Mesendoderm (in vitro differentiated cells): ENCODE measurements around the gene TCF4.
A peak's percentile ranks its signal among the peaks of the same experiment; 100 is the strongest.

Experiments
- DNase-seq: peaks from one replicate; pipeline ENCODE4 v3.0.0; 2013
- H2AK5ac ChIP-seq: 2 replicates; pipeline ENCODE4 v1.6.1; 2013; ENCODE audit warnings: low read length, inconsistent platforms
- H2BK120ac ChIP-seq: 2 replicates; pipeline ENCODE4 v1.6.1; 2013; ENCODE audit warnings: low read depth, mild to moderate bottlenecking, low read length, moderate library complexity, mixed read lengths
- H2BK15ac ChIP-seq: replicated peaks from 2 replicates; pipeline ENCODE4 v1.6.1; 2013; ENCODE audit warnings: low read depth, mild to moderate bottlenecking, moderate library complexity
- H2BK5ac ChIP-seq: 2 replicates; pipeline ENCODE4 v1.6.1; 2013; ENCODE audit warnings: low read length, inconsistent platforms
- H3K18ac ChIP-seq: 2 replicates; pipeline ENCODE4 v1.6.1; 2013; ENCODE audit warnings: mild to moderate bottlenecking, low read length, mixed read lengths
- H3K23ac ChIP-seq: one replicate; pipeline ENCODE4 v1.6.1; 2013; ENCODE audit warnings: low read length
- H3K27ac ChIP-seq: 2 replicates; pipeline ENCODE4 v1.5.1; 2013; ENCODE audit warnings: low read depth, mild to moderate bottlenecking, inconsistent platforms, low read length, moderate library complexity
- H3K27me3 ChIP-seq: 2 replicates; pipeline ENCODE4 v1.6.1; 2013; ENCODE audit warnings: low read length, control low read depth, mild to moderate bottlenecking, inconsistent platforms; ENCODE audit not compliant: insufficient read depth, poor library complexity
- H3K36me3 ChIP-seq: 2 replicates; pipeline ENCODE4 v1.6.1; 2013; ENCODE audit warnings: low read length, inconsistent platforms; ENCODE audit not compliant: control insufficient read depth, insufficient read depth
- H3K4ac ChIP-seq: one replicate; pipeline ENCODE4 v1.6.1; 2013; ENCODE audit warnings: low read depth, mild to moderate bottlenecking, low read length, moderate library complexity
- H3K4me1 ChIP-seq: 2 replicates; pipeline ENCODE4 v1.6.1; 2013; ENCODE audit warnings: low read depth, low read length, inconsistent platforms; ENCODE audit not compliant: control insufficient read depth
- H3K4me2 ChIP-seq: 2 replicates; pipeline ENCODE4 v1.6.1; 2013; ENCODE audit warnings: low read length
- H3K4me3 ChIP-seq: 2 replicates; pipeline ENCODE4 v1.5.1; 2013; ENCODE audit warnings: mild to moderate bottlenecking, low read length
- H3K56ac ChIP-seq: one replicate; pipeline ENCODE4 v1.6.1; 2013; ENCODE audit warnings: low read length
- H3K79me1 ChIP-seq: 2 replicates; pipeline ENCODE4 v1.6.1; 2013; ENCODE audit warnings: low read length, inconsistent platforms
- H3K79me2 ChIP-seq: 2 replicates; pipeline ENCODE4 v1.6.1; 2013; ENCODE audit warnings: mild to moderate bottlenecking, low read length; ENCODE audit not compliant: control insufficient read depth, insufficient read depth
- H3K9ac ChIP-seq: 2 replicates; pipeline ENCODE4 v1.6.1; 2013; ENCODE audit warnings: low read length, inconsistent platforms
- H4K5ac ChIP-seq: one replicate; pipeline ENCODE4 v1.6.1; 2013; ENCODE audit warnings: low read length
- H4K8ac ChIP-seq: one replicate; pipeline ENCODE4 v1.6.1; 2013; ENCODE audit warnings: low read depth, mild to moderate bottlenecking, control low read depth, low read length, moderate library complexity
- WGBS: extraction: QIAGEN DNeasy Blood & Tissue Kit; methylation state at CpG from one replicate; pipeline ENCODE4 v1.1.7; 2013; ENCODE audit warnings: low lambda C conversion rate, missing lambda C conversion rate; ENCODE audit not compliant: insufficient coverage; ENCODE audit errors: extremely low coverage; 5-methylcytosine and 5-hydroxymethylcytosine counted together

The TCF4 gene

DNA sequence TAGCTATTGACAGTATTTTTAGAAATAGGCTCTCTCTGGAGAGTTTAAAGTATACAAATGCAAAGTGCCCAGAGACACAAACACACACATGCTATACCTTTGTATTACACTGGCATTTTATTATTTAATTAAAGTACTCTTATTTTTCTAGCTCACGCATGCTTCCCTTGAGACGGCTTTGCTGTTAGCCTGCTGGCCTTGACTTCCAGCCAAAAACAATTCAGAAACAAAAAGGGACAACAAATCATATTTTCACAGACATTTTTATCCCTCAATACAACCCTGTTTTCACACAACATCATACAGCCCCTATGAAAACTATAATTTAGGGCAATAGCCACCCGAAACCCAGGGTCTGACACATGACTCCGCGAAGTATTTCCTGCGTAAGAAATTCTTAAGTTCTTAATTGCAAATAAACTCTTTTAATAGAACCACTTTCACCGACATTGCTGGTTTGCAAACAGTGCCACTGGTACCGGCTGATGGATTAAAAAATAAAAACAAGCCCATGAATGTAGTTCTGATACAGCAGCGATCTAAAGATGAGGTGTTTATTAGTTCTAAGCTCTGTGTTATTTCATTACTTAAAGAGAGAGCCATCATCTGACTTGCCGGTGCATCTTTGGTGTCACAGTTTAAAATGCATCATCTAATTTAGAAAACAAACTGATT is 185.1 kb downstream of the TCF4 start:
- H3K56ac ChIP-seq: no peak overlapping the region
- H3K79me1 ChIP-seq: peaks cover 10% of the 10 kb centered on the region
- H3K4ac ChIP-seq: no peak overlapping the region
- H3K4me3 ChIP-seq: no peak overlapping the region
- H2AK5ac ChIP-seq: no peak overlapping the region
- H3K36me3 ChIP-seq: no peaks in the 10 kb centered on the region
- peak overlapping the region; percentile 60 for H3K18ac ChIP-seq
- DNase-seq: no peak
- no peak overlapping the region for H3K4me2 ChIP-seq
- H3K27me3 ChIP-seq: no peaks in the 10 kb centered on the region
- peaks cover 16% of the 10 kb centered on the region for H3K79me2 ChIP-seq
- H2BK15ac ChIP-seq: peak overlapping the region; percentile 74
- whole genome bisulfite sequencing: no CpG with 5 or more reads among the region's 10 CpGs
- H3K23ac ChIP-seq: no peak overlapping the region
- H4K5ac ChIP-seq: no peak overlapping the region
- no peak overlapping the region for H3K27ac ChIP-seq
- peak overlapping the region; percentile 56 for H4K8ac ChIP-seq
- H3K4me1 ChIP-seq: peaks cover 5% of the 10 kb centered on the region
- H3K9ac ChIP-seq: no peak overlapping the region
- H2BK5ac ChIP-seq: no peak overlapping the region
- no peak overlapping the region for H2BK120ac ChIP-seq

DNA sequence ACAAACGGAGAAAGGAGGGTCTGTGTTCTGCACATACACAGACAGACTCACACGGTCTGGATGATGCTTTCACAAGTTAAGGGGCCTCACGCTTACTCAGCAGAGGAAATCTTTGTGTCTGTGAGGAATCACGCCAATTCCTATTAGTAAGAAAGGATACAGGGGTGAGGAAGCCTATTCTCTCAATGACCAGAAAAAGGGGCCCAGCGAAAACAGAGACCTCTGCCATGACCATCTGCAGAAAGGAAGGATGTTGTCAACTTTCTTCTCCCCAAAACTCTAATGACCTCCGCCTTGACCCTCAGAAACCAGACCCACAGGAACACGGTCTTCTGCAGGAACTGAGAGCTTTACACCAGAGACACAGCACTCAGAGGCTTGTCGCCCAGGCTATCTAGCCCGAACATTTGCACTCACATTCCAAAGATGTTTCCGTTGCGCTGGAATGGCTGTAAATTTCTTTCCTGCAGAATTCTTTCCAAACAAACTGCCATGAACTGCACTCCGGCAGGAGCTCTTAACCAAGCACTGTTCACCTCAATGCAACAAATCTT is 186.3 kb downstream of the TCF4 start:
- H3K79me2 ChIP-seq: peaks cover 12% of the 10 kb centered on the region
- H2BK15ac ChIP-seq: no peak overlapping the region
- peak; percentile 96 for DNase-seq
- H4K5ac ChIP-seq: no peak overlapping the region
- peak overlapping the region; percentile 86 for H3K18ac ChIP-seq
- H2BK5ac ChIP-seq: no peak overlapping the region
- no peak overlapping the region for H3K4me3 ChIP-seq
- H3K56ac ChIP-seq: peak overlapping the region; percentile 47
- peak overlapping the region; percentile 6 for H4K8ac ChIP-seq
- no peak overlapping the region for H3K4ac ChIP-seq
- H3K9ac ChIP-seq: no peak overlapping the region
- peak overlapping the region; percentile 18 for H3K4me2 ChIP-seq
- H2BK120ac ChIP-seq: peak overlapping the region; percentile 32
- no peaks in the 10 kb centered on the region for H3K36me3 ChIP-seq
- H3K23ac ChIP-seq: no peak overlapping the region
- H3K27ac ChIP-seq: peak overlapping the region; percentile 70
- no CpG with 5 or more reads among the region's 12 CpGs for WGBS
- peaks cover 5% of the 10 kb centered on the region for H3K4me1 ChIP-seq
- H2AK5ac ChIP-seq: no peak overlapping the region
- H3K27me3 ChIP-seq: no peaks in the 10 kb centered on the region
- H3K79me1 ChIP-seq: peaks cover 9% of the 10 kb centered on the region

DNA sequence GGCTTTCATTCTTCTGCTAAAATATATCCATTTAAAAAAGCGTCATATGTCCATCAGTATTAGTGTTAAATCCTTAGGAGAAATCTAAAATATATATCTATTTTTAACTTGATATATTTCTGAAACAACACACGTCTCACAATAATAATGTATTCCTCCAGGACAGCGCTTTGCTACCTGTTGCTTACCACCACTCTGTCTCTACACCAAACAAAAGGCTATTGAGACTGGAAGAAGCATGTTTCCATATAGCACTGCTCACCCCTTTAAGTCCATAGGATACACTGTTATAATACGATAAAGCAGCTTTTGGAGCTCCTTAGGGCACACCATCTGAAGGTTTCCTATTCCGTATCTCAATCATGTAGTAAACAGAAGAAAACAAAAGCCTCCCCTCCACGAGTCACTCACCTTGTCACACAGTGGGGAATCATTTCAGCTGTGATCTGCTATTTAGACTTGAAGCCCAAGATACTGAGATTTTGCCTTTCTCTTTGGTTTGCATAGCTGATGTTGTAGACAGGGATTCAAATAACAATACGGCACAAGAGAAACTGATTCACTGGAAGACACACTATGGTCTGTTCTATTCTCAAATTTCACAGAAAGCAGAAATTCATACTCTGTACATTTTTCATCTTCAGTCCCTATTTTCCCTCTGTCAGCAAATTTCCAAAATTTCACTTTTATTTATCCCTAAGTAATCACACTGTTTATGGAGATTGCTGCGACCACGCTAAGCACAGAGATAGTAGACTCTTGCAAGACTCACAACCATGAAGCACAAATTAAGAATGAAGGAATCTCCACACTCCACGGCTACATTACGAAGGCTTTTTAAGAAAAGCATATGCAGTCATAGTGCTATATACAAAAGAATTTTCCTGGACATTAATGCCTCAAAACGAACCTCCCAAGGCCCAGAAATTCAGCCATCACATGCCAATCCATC is 187.1 kb downstream of the TCF4 start:
- H3K79me1 ChIP-seq: peaks cover 7% of the 10 kb centered on the region
- peaks cover 11% of the 10 kb centered on the region for H3K79me2 ChIP-seq
- H3K36me3 ChIP-seq: no peaks in the 10 kb centered on the region
- no peak overlapping the region for H2BK120ac ChIP-seq
- H3K4me2 ChIP-seq: no peak overlapping the region
- no CpG with 5 or more reads among the region's 12 CpGs for WGBS
- no peaks in the 10 kb centered on the region for H3K27me3 ChIP-seq
- H4K8ac ChIP-seq: peak overlapping the region; percentile 6
- H3K4me1 ChIP-seq: peaks cover 5% of the 10 kb centered on the region
- no peak overlapping the region for H3K4ac ChIP-seq
- no peak overlapping the region for H3K4me3 ChIP-seq
- H3K27ac ChIP-seq: peak overlapping the region; percentile 27
- H2BK15ac ChIP-seq: no peak overlapping the region
- no peak overlapping the region for H4K5ac ChIP-seq
- H3K9ac ChIP-seq: no peak overlapping the region
- H2AK5ac ChIP-seq: no peak overlapping the region
- no peak overlapping the region for H3K56ac ChIP-seq
- H3K18ac ChIP-seq: no peak overlapping the region
- H3K23ac ChIP-seq: no peak overlapping the region
- no peak overlapping the region for H2BK5ac ChIP-seq
- DNase-seq: peak; percentile 40

DNA sequence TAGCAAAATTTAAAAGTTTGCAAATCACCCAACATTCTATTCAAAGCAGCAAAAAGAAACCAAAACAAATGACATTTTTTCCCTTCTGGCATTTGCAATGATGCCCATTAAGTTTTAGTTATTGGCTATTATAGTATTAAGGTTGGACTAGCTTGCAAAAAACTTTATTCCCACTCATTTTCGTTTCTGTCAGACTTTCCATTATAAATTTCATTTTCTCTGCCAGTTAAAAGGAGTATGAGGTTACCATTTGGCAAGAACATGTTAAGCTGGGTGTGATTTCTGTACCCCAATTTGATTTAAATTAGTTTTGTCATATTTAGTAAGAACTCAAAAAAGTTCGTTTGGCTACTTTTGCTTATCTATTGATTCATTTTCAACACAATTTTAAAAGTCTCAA is 187.9 kb downstream of the TCF4 start:
- no peak overlapping the region for H4K5ac ChIP-seq
- H3K4me3 ChIP-seq: no peak overlapping the region
- no peak overlapping the region for H2AK5ac ChIP-seq
- peaks cover 6% of the 10 kb centered on the region for H3K79me1 ChIP-seq
- H2BK5ac ChIP-seq: no peak overlapping the region
- H3K18ac ChIP-seq: no peak overlapping the region
- H3K23ac ChIP-seq: no peak overlapping the region
- H3K27ac ChIP-seq: no peak overlapping the region
- H3K4me2 ChIP-seq: no peak overlapping the region
- H2BK15ac ChIP-seq: no peak overlapping the region
- no peak overlapping the region for H3K9ac ChIP-seq
- peaks cover 10% of the 10 kb centered on the region for H3K79me2 ChIP-seq
- H3K4me1 ChIP-seq: peaks cover 5% of the 10 kb centered on the region
- no peak overlapping the region for H4K8ac ChIP-seq
- no CpG with 5 or more reads among the region's 2 CpGs for WGBS
- H3K27me3 ChIP-seq: no peaks in the 10 kb centered on the region
- H3K4ac ChIP-seq: no peak overlapping the region
- no peak overlapping the region for H3K56ac ChIP-seq
- DNase-seq: no peak
- H3K36me3 ChIP-seq: no peaks in the 10 kb centered on the region
- H2BK120ac ChIP-seq: no peak overlapping the region

DNA sequence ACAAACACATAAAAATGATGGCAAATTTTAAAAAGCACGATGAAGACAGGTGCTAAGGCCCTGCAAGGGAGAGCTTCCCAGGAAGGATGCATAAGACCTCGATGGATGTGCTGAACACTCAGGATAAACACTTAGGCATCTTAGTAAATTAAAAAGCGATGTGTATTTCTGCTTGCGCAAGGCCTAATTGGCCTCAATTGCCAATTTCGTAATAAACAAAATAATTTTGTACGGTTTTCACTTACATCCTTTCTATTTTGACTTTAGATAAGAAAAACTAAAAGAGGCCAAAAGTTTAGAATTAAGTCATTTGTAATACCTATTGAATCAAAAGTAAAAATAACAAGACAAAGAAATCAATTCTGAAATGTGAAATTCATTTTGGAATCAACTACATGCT is 189.1 kb downstream of the TCF4 start:
- H3K23ac ChIP-seq: no peak overlapping the region
- H2AK5ac ChIP-seq: no peak overlapping the region
- no CpG with 5 or more reads among the region's 6 CpGs for WGBS
- H2BK5ac ChIP-seq: no peak overlapping the region
- H2BK15ac ChIP-seq: no peak overlapping the region
- H3K36me3 ChIP-seq: no peaks in the 10 kb centered on the region
- H2BK120ac ChIP-seq: no peak overlapping the region
- no peak overlapping the region for H4K8ac ChIP-seq
- no peak overlapping the region for H3K18ac ChIP-seq
- no peak overlapping the region for H3K4me2 ChIP-seq
- H3K9ac ChIP-seq: no peak overlapping the region
- no peak overlapping the region for H4K5ac ChIP-seq
- H3K27me3 ChIP-seq: no peaks in the 10 kb centered on the region
- H3K79me2 ChIP-seq: peaks cover 7% of the 10 kb centered on the region
- H3K4me1 ChIP-seq: peaks cover 5% of the 10 kb centered on the region
- no peak overlapping the region for H3K56ac ChIP-seq
- no peak overlapping the region for H3K27ac ChIP-seq
- peaks cover 5% of the 10 kb centered on the region for H3K79me1 ChIP-seq
- DNase-seq: no peak
- no peak overlapping the region for H3K4ac ChIP-seq
- no peak overlapping the region for H3K4me3 ChIP-seq
